Hematopoietic multipotent progenitor cell treated with erythropoietin and hydrocortisone succinate and interleukin-3 and kit ligand, for 17 days (in vitro differentiated cells): ENCODE data around the gene U2AF2.
"Not testable (repeated sequence)": the region's sequence is repeated elsewhere in the genome, so short reads cannot be mapped to it uniquely, and the experiment has no call there.

Experiments used
- DNase-seq: peaks from one replicate; pipeline ENCODE4 v3.0.0-alpha.2; 2015; ENCODE audit warnings: low spot score

Gene U2AF2

DNA sequence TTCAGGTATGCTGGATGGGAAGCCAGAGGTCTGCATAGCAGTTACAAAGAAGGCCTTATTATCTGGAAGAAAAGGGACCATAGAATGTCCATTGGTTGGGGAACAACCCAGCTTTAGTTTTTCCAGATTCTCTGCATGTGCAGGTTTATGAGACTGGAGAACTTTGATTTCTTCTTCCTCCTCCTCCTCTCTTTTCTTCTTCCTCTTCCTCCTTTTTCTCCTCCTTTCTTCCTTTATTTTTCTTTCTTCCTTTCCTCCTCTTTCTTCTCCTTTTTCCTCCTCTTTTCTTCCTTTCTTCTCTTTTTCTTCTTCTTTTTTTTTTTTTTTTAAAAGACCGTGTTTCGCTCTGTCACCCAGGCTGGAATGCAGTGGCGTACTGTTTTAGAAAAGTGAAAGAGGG is 51.1 kb downstream of the U2AF2 start:
- DNase-seq = no peak

GRCh38 chr19:55711719-55712118 is 56.9 kb downstream of the U2AF2 start:
- no peak for DNase-seq

DNA sequence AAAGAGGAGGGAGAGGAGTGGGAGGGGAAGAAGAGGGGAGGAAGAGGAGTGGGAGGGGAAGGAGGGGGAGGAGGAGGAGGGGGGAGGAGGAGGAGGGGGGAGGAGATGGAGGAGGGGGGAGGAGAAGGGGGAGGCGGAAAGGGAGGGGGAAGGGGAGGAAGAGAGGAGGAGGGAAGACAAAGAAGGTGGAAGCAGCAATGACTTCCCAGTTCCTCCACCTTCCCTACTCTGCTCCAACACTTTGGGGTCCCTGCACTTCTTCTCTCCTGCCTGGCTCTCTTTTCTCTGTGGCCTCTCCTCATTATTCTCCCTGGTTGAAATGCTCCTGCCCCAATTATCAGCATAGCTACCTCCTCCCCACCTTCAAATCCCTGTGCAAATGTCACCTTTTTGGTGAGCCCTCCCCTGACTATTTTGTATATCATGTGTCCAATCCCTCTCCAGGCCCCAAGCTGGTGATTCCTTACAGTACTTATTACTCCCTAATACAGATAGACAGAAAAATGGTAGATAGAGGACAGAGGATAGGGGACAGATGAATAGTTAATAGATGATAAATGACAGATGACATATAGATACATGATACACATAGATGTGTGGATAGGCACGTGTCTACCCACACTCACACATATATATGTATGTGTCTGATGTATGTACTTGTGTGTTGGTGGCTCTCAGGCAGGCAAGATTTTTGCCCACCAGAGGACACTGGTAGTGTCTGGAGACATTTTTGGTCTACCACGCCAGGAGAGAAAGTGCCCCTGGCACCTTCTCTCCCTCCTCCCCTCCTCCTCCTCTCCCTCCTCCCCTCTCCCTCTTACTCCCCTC is 58.2 kb downstream of the U2AF2 start:
- no peak for DNase-seq

GRCh38 chr19:55716531-55716930 is 61.7 kb downstream of the U2AF2 start:
- no peak for DNase-seq

- no peak for DNase-seq
Measured at GRCh38 chr19:55717251-55717650, 62.4 kb downstream of the U2AF2 start.

- not testable (repeated sequence) for DNase-seq
Measured at GRCh38 chr19:55717879-55718711, 63.3 kb downstream of the U2AF2 start.

DNA sequence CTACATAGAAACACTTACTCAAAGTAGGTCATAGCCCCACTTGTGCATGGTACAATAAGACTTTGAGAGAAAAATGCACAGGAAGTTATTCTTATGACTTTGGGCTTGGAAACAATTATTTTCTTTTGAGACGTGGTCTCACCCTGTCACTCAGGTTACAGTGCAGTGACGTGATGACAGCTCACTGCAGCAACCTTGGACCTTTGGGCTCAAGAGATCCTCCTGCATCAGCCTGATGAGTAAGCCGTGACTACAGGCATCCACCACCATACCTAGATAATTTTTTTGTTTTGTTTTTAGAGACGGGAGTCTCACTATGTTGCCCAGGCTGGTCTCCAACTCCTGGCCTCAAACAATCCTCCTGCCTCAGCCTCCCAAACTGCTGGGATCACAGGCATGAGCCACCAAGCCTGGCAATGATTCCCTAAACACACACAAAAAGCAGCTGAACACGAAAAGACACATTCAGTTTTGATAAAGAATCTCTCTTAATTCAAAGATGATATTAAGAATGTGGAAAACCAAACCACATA is 65.4 kb downstream of the U2AF2 start:
- no peak for DNase-seq

DNA sequence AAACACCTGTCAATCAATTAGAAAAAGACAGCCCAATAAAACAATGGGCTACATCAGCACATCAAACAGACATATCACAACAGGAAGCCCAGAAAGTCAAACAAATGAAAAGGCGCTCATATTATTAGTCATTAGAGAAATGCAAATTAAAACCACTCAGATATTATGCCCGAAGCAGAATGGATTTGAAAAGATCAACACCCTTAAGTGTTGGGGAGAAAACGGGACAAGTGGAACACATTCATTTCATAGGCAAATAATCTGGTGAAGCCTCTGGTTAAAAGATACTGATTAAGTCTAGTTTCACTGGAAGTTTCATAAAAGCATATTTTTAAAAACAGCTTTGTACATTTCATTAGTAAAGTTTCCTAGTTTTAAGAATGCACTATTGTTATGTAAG is 66.0 kb downstream of the U2AF2 start:
- no peak for DNase-seq

DNA sequence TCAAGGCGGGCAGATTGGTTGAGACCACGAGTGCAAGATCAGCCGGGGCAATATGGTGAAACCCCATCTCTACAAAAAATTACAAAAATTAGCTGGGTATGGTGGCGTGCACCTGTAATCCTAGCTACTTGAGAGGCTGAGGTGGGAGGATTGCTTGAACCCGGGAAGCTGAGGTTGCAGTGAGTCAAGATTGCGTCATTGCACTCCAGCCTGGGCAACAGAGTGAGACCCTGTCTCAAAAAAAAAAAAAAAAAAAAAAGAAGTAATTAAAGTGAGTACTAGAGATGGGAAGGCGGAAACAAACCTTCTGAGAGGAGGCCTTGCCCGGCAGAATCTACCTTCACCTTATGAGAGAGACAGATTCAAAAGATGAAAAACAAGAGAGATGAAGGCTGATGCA is 68.7 kb downstream of the U2AF2 start:
- DNase-seq = no peak
